Lung microvascular endothelial cell (primary cell): ENCODE results near the gene MPDZ. TPM values are rescaled to one million over a fixed set of nuclear protein-coding genes. Genes with fewer than 3 reads are reported as not detected.

Source experiments
- DNase-seq, 2 donors: peaks; one replicate each; pipeline versions ENCODE4 v3.0.0 to v3.0.0-alpha.2; 2010; ENCODE audit warnings: low read depth in 2 of 2
- total RNA-seq: library from RNA; depleted of rRNA; stranded (reverse); fragments of >200 nt; gene quantifications from 2 replicates; pipeline ENCODE4 v1.2.1, GENCODE V29; 2014

The MPDZ gene
- total RNA-seq, 1 donor from 2014 or later, result 112 TPM

DNA sequence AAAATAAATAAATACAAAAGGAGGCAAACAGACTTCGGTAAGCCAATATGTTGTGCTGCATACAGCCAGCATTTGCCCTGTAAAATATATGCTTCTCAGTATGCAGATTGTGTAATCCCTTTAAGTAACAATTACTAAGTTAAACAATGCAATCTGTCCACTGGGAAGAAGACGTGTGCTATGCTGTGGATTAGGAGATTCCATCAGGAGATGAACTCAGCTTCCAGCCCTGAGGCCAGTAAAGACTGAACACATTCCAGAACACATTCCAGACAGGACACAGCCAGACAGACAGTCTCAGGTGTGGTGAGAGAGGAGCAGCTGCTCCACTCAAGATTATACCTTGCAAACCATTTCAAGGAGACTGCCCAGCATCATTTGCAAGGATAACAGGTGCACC, 97.8 kb downstream of the MPDZ start:
- DNase-seq, result no peak

- DNase-seq, result no peak
Measured at GRCh38 chr9:13179257-13179656, 100.2 kb downstream of the MPDZ start.

GRCh38 chr9:13175732-13176131, 103.8 kb downstream of the MPDZ start:
- no peak for DNase-seq

- no peak for DNase-seq
Measured at GRCh38 chr9:13174906-13175639, 104.4 kb downstream of the MPDZ start.

DNA sequence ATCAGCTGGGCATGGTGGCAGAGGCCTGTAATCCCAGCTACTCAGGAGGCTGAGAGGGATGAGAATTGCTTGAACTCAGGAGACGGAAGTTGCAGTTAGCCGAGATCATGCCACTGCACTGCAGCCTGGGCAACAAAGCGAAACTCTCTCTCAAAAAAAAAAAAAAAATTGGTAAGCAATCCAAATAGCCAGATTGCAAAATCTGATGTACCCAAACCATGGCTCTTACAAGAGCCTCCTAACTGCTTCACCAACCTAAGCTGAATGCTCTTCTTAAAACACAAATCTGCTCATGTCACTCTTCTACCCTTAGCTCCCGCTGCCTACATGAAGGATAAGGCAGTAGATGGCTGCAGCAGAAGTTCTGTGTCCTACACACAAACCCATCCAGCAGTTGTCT, 105.9 kb downstream of the MPDZ start:
- DNase-seq, result no peak

DNA sequence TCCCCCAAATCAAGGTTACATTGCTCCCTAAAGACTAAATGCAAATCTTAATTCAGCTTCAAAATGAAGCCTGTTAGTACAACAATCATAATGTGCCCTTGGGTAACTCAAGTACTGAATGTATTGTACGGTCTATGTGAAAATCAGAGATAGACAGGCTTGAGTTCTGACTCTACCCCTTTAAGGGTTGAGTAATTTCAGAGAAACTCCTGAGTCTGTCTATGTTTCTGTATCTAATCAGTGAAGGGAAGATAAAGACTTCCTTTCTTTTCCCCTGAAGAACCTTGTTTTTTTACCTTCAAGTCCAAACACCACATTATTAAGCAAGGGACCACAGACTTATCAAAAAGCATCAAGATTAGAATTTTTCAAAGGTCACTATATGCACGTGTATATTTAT, 108.2 kb downstream of the MPDZ start:
- no peak for DNase-seq

DNA sequence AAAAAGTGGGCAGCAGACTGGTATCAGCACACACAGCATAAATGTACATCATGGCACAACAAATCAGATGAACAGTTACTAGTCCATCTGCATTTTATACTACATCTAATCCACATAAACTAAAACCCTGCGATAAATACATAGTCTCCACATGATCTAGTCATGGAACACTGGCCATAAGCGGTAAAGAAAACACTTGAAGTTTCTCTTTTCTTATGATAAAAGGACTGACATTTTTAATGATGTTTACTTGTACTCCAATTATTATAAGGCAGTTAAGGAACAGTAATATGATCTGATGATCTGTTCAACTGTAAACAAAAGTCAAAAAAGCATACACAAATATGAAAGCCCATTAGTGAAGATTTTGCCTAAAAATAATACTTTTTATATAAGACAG, 112.5 kb downstream of the MPDZ start:
- no peak for DNase-seq

DNA sequence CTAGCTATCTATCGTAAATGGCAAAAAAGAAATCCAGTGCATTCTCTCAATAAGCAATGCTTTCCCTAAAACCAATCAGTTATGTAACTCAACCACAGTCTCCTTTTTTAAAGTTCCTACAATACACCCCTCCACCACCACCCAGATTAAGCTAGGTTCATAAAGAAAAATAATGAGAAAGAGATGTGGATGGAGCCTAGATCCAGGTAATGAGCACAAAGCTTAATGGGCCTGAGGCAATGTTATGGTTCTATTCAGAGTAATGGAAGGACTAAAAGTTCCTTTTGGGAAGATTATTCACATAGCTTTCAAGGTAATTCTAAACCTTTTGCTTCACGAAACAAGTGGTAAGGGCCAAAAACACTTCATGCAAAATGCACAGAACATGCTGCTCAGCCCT, 113.5 kb downstream of the MPDZ start:
- no peak for DNase-seq

DNA sequence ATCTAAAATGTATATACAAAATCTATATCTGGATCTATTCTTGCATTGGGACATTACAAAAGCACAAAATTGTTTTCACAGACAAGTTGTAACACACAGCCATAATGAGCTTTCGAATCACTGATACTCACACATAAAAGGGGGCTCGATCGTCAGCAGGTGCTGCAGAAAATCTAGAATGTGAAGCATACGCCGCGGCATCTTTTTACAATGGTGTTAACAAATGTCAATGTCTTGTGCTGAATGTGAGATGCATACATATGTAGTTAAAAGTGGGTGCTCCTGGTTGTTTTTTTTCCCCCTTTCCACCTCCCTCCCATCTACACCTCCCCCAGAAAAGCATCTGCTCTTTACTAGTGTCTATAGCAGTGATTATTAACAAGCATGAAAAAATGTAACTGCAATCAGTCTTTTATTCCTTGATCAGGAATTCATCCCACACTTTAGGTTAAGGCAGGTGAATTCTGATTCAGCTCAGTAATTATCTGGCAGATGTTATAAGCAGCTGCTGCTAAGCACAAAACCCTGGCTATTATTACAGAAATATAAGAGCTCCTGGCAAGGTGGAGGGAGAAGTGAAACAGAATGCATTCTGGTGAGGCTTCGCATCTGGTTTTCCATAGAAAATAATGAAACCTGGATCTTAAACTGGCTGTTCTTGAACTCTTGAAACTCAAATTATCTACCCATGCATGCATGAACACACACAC, 114.1 kb downstream of the MPDZ start:
- no peak for DNase-seq

GRCh38 chr9:13163946-13164345, 115.5 kb downstream of the MPDZ start:
- DNase-seq, result no peak

- DNase-seq, result no peak
Measured at GRCh38 chr9:13163287-13163686, 116.2 kb downstream of the MPDZ start.

DNA sequence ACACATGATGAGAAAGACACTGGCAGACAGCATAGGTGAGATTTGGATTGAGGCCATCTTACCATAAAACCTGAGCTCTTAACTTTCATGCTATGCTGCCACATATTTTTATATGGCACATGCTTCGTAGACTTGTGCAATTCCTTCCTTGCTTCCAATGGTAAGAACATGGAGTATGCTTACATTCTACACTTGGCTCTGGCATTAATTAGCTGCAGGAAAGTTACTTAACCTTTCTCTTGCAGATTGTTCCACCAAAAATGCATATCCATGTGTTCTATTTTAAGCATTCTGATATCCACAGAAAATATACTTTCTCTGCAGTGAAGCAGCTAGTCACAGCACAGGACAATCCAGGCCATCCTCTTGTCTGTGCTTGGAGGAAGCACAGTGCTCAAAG, 119.4 kb downstream of the MPDZ start:
- DNase-seq, result no peak

DNA sequence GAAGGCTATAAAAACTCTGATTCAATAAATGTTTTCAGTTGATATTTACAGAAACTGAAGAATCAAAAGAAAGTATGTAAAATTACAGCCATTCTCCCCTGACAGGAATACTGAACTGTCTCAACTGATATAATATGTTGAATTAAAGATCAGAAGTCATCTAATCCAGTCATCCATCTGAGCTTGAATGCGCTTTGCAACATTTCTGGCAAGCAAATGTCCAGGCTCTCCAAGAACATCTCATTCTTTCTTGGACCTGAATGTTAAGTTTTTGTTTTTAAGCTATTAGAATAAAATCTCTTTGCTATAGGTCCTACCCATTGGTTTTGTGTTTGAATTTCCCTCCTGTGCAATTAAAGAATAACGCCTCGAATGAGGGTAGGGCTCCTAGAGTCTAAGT, 120.5 kb downstream of the MPDZ start:
- DNase-seq, result no peak

GRCh38 chr9:13151489-13151888, 128.0 kb downstream of the MPDZ start:
- no peak for DNase-seq

- no peak for DNase-seq
Measured at GRCh38 chr9:13149454-13149853, 130.0 kb downstream of the MPDZ start.

- DNase-seq, result no peak
Measured at GRCh38 chr9:13146840-13147239, 132.7 kb downstream of the MPDZ start.

DNA sequence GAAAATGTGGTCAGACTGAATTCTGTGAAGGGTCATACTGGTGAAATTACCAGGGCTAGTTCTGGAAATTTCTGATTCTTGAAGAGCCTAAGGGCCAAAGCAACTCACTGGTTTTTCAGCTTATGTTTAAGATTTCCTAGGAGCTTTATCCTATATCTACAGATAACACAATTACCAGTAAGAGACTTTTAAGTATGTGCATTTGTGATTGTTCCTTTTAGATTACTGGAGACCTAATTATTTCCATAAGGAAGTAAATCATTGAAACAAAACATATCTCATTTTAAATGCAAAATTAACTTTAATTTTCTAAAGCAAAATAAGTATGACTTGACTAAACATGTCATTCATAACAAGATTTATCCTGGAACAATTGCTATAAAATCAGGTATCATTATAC, 134.2 kb downstream of the MPDZ start:
- DNase-seq, result no peak

DNA sequence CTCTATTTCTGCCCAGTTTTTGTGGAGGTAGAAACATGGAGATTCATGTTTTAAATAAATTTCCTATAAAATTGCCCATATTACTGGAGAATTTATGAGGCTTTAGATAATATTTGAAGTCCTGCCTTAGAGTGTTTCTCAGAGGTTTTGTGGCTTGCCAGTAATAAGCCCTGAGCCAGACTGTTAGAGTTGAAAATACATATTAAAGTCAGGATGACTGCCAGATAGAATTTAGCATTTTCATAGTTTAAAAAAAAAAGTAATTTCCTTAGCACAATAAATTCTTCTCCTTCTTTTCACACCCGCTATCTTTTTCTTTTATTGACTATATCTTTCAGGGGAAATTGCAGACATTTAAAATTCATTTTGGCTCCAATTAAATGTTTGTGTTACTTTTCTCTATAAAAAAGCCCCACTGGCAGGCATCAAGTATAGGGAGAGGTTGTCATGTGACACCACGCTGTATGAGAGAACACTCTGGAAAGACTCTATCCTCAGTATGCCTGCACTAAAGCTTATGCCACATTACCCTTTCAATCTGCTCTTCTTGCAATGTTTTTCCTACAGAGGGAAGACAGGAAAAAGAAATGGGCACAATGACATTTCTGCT, 135.2 kb downstream of the MPDZ start:
- DNase-seq, result peak in 1 of 2 donors; percentile 8

- peak in 1 of 2 donors; percentile 2 for DNase-seq
Measured at GRCh38 chr9:13143281-13143680, 136.2 kb downstream of the MPDZ start.

DNA sequence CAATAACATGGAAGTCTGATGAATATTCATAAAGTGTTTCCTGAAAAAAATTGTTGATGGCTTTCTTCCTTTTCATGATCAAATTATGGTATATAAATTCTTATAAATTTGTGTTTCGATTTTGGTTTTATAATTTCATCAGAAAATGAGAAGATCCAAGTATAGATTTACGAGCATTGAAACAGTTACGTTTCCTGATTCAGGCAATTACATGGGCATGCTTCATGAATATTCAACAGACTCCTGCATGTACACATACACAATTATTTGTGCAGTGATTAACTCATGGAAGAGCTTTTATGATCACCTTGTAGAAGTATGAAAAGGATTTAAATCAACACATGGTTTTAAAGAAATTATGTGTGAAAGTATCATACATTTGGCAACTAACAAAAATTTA, 136.7 kb downstream of the MPDZ start:
- DNase-seq, result no peak

- no peak for DNase-seq
Measured at GRCh38 chr9:13141629-13142028, 137.9 kb downstream of the MPDZ start.

GRCh38 chr9:13140843-13141592, 138.5 kb downstream of the MPDZ start:
- DNase-seq, result peak in 1 of 2 donors; percentile 21
